Kidney (tissue), 14 donors: ENCODE data around the gene TBC1D2. TPM values are rescaled to one million over a fixed set of nuclear protein-coding genes. Genes with fewer than 3 reads are reported as not detected.
A peak's percentile ranks its signal among the peaks of the same experiment; 100 is the strongest.

ENCODE experiments used
- DNase-seq, 5 donors: peaks; one replicate each; pipeline ENCODE4 v3.0.0-alpha.2; 2013 to 2020
- FAIRE-seq: peaks from 2 replicates; lab custom pipeline; 2012; peaks lifted over from hg19 to GRCh38; lab: Jason Lieb, UNC
- H3K27ac ChIP-seq, 2 donors: one replicate each; pipeline ENCODE4 v1.7.0; 2013; ENCODE audit warnings: low read depth in 2 of 2, low read length in 2 of 2, inconsistent platforms in 1 of 2
- H3K27me3 ChIP-seq: one replicate; pipeline ENCODE4 v1.7.1; 2013; ENCODE audit warnings: low read length, inconsistent platforms; ENCODE audit not compliant: control insufficient read depth, insufficient read depth
- H3K36me3 ChIP-seq, 3 donors: one replicate each; pipeline versions ENCODE4 v1.7.0 to v1.7.1; 2013; ENCODE audit warnings: low read length in 3 of 3, control low read depth in 1 of 3, inconsistent platforms in 1 of 3; ENCODE audit not compliant: insufficient read depth in 3 of 3, control insufficient read depth in 2 of 3
- H3K4me1 ChIP-seq, 3 donors: one replicate each; pipeline versions ENCODE4 v1.7.0 to v1.7.1; 2013; ENCODE audit warnings: low read length in 3 of 3, inconsistent platforms in 1 of 3, low read depth in 1 of 3; ENCODE audit not compliant: control insufficient read depth in 2 of 3, insufficient read depth in 2 of 3
- H3K4me3 ChIP-seq, 3 donors: one replicate each; pipeline versions ENCODE4 v1.7.0 to v1.8.1; 2013; ENCODE audit warnings: low read length in 3 of 3, control low read depth in 1 of 3, inconsistent platforms in 1 of 3
- H3K9ac ChIP-seq, 3 donors: one replicate each; pipeline versions ENCODE4 v1.7.0 to v1.7.1; 2013; ENCODE audit warnings: low read length in 3 of 3, control low read depth in 1 of 3, inconsistent platforms in 1 of 3
- H3K9me3 ChIP-seq, 3 donors: one replicate each; pipeline versions ENCODE4 v1.7.0 to v1.7.1; 2013; ENCODE audit warnings: low read length in 3 of 3, control low read depth in 1 of 3, inconsistent platforms in 1 of 3; ENCODE audit not compliant: control insufficient read depth in 2 of 3, insufficient read depth in 1 of 3
- CTCF ChIP-seq: IDR thresholded peaks from 3 replicates; pipeline ENCODE4 v1.5.1; 2012; ENCODE audit warnings: mild to moderate bottlenecking, moderate library complexity, borderline replicate concordance; ENCODE audit not compliant: insufficient read depth; ENCODE audit errors: extremely low read depth
- intact Hi-C: fragments of 100-400 bp; cut with DNase I; formaldehyde crosslinking; loops from one replicate; pipeline ENCODE4 v1.11.1; 2022
- polyA plus RNA-seq: library from polyadenylated mRNA; stranded (reverse); fragments of 350-450 nt; fragmentation: Illumina TruSeq; extraction: RNeasy Lipid Tissue Mini Kit (QIAGEN cat#74804); gene quantifications from one replicate; pipeline ENCODE4 v1.2.3, GENCODE V29; 2014; ENCODE audit warnings: low read depth, low replicate concordance; ENCODE audit not compliant: insufficient read depth
- total RNA-seq: library from RNA; stranded (reverse); fragmentation: NEBNext Ultra II Directional; extraction: Animal tissue kit (Norgen Biotek cat#: 25700); gene quantifications from one replicate; pipeline ENCODE4 v1.2.1, GENCODE V29; 2021
- donor health status: control.
- donor health status: control.
- donor health status: control.
- donor health status: control.
- donor health status: control.
- donor health status: DM: yes; HTN: yes; CAD: no.
- donor health status: Normal renal cell carcinoma (clear cell type).

Gene TBC1D2
- total and polyA plus RNA-seq, 2 donors from 2014 or later: 7.7 to 19.6 TPM

GRCh38 chr9:98171176-98171925 is 84.1 kb downstream of the TBC1D2 start:
- no peaks in the 10 kb centered on the region for H3K9me3 ChIP-seq
- intact Hi-C loops: no loop called here
- H3K27me3 ChIP-seq: no peaks in the 10 kb centered on the region
- H3K4me1 ChIP-seq: no peaks in the 10 kb centered on the region
- no peak for TF ChIP-seq CTCF
- no peak overlapping the region for H3K4me3 ChIP-seq
- FAIRE-seq: no peak
- H3K36me3 ChIP-seq: no peaks in the 10 kb centered on the region
- no peak overlapping the region for H3K27ac ChIP-seq
- DNase-seq: peak in 4 of 5 donors; percentile 47 to 64 (median 50)
- H3K9ac ChIP-seq: no peak overlapping the region

GRCh38 chr9:98168941-98169488 is 86.4 kb downstream of the TBC1D2 start:
- no peak for TF ChIP-seq CTCF
- FAIRE-seq: no peak
- H3K27me3 ChIP-seq: no peaks in the 10 kb centered on the region
- H3K27ac ChIP-seq: no peak overlapping the region
- no peak overlapping the region for H3K9ac ChIP-seq
- H3K36me3 ChIP-seq: no peaks in the 10 kb centered on the region
- H3K4me3 ChIP-seq: no peak overlapping the region
- intact Hi-C loops: no loop called here
- H3K9me3 ChIP-seq: no peaks in the 10 kb centered on the region
- no peaks in the 10 kb centered on the region for H3K4me1 ChIP-seq
- peak in 3 of 5 donors; percentile 51 to 76 (median 59) for DNase-seq

- FAIRE-seq (no peak), DNase-seq (no peak)
- no peaks in the 10 kb centered on the region for H3K9me3 ChIP-seq
- no peaks in the 10 kb centered on the region for H3K27me3 ChIP-seq
- H3K27ac ChIP-seq: no peak overlapping the region
- H3K4me1 ChIP-seq: no peaks in the 10 kb centered on the region
- H3K4me3 ChIP-seq: no peak overlapping the region
- intact Hi-C loops: no loop called here
- H3K9ac ChIP-seq: no peak overlapping the region
- TF ChIP-seq CTCF: no peak
- no peaks in the 10 kb centered on the region for H3K36me3 ChIP-seq
Observed at GRCh38 chr9:98168153-98168780, 87.2 kb downstream of the TBC1D2 start.
